ENCODE measurements around the gene CST4.
"Not testable (repeated sequence)": the region's sequence is repeated elsewhere in the genome, so short reads cannot be mapped to it uniquely, and the experiment has no call there.

The CST4 gene, protein sequence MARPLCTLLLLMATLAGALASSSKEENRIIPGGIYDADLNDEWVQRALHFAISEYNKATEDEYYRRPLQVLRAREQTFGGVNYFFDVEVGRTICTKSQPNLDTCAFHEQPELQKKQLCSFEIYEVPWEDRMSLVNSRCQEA

DNA sequence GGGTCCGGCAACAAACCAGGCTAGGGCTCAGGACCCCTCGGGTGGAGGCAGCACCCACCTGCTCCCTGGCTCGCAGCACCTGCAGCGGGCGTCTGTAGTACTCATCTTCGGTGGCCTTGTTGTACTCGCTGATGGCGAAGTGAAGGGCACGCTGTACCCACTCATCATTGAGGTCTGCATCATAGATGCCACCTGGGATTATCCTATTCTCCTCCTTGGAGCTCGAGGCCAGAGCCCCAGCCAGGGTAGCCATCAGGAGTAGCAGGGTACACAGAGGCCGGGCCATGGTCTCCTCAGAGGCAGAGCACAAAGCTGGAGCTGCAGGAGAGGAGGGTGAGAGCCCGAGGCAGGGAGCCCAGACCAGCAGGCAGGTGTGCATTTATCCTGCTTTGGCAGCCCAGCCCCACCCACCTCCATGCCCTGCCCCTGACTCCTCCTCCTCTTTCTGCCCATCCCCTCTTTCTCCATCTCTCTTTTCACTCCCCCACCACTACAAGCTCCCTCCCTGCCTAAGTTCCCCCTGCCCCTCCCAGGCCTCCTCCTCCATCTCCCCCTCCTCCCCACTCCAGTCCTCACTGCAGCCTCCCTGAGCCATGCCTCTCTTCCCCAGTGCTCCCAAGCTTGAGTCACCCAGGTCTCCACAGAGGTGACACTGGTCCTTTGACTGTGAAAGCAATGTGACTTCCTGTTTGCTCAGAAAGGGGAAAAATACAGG, at the start of gene CST4:
CST4 (minus strand) TSS at position 355 of the 715 bp plus-strand sequence; CDS start at position 286, 69 bp downstream.
- DNase-seq (ENCODE audit: low read depth in 2 of 2), result not testable (repeated sequence)

DNA sequence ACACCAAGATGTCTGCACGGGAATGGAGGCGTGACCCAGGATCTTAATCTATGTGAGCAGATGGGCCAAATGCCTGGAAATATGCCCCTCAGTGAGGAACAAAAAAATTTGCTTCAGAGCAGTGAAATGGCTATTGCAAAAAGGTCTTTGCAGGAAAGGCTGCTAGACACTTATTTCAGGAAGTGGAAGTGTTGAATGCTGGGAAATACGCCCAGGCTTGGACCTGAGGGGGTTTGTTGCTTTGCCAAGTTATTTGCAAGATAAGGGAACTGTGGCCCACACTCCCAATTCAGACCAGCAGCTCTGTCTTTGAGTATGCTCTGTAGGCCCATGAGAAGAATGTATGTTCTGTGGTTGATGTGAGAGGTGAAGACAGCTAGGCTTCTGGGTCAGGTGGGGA, 46.6 kb upstream of the CST4 start:
- not testable (repeated sequence) for DNase-seq (ENCODE audit: low read depth in 2 of 2)

DNA sequence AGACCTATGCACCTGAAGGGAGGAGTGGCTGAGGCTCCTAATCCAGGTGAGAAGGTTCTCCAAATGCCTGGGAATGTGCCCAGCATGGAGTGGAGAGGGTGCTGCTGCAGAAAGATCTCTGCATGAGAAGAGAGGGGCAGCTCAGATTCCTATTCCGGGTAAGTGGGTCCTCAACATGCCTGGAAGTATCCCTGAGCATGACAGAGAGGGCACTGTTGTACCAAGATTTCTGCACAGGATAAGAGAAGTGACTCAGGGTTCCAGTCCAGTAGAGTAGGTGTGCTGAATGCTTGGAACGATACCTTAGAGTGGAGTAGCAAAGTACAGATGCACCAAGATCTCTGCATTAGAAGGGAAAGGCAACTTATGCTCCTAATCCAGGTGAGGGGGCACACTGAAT, 46.1 kb upstream of the CST4 start:
- not testable (repeated sequence) for DNase-seq (ENCODE audit: low read depth in 2 of 2)

DNA sequence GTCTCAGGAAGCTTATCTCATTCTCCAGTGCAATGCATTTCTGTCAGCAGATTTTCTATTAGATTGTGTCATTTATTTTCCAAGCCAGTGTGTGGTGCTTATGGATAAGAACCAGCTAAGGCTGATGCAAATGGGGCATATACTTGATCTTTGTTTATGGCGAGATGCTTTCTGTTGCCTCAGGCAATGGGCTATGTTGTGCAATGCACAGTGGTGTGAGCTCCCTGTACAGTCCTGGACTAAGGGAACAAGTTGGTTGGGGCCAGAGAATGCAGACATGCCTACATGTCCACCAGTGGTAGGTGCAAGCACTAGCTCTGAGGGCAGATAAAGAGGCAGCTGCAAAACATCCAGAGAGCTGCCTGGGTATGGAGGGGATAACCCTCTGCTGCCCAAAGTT, 45.6 kb upstream of the CST4 start:
- DNase-seq (ENCODE audit: low read depth in 2 of 2), result not testable (repeated sequence)

DNA sequence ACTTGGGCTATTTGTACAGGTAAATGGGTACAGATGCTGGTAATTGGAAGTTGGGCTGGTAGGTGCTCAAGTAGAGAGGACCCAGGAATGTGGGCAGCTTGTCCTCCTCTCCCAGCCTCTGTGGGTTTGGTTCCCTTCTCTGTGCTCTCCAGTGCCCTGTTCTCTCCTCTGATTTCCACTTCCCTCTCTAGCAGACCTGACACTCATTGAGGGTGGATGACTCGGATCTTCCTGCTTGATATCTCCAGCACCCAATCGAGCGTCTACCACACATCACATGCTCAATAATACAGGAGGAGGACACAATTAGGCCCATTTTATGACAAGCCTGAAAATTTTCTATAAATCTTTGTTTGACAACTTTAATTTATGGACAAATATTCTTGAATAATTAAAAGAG, 38.2 kb upstream of the CST4 start:
- no peak for DNase-seq (ENCODE audit: low read depth in 2 of 2)

DNA sequence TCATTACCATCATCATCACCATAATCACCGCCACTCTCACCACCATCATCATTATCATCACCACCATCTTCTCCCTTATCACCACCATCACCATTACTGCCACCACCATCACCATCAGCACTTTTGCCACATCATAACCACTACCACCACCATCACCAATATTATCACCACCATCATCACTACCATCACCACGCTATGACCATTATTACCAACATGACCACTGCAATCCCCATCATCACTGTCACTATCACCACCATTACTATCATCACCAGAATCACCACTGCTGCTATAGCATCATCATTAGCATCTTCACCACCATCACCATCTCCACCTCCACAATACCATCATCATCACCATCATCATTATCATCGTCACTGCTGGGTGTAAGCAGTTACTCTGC, 36.3 kb upstream of the CST4 start:
- no peak for DNase-seq (ENCODE audit: low read depth in 2 of 2)

DNA sequence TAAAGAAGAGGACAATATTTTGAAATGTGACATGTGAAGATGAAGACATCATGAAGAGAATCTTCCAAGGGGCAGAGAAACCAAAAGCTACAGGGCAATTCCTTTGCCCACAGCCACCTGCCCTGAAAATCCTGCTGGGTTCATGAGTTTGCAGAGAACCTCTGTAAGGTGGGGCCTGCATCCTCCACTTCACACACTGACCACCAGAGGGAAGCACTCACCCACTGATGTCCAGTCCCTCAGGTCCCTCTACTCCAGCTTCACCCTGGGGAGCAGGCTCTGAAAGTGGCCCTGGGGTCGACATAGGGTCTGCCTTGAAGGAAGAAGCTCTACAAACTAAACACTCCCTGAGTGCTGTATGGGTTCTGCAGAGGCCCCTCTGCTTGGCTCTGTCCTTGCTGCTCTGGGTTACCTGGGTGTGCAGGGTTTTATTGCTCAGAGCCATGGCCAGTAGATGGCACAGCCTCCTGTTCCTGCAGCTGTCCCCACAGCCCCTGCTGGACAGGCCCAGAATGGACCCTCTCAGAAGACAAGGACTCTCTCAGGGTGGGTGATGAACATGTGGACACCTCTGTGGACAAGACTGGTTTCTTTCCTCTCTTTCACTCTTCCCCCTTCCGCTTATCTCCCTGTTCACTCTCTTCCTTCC, 34.9 kb upstream of the CST4 start:
- DNase-seq (ENCODE audit: low read depth in 2 of 2), result peak in 1 of 2 experiments; percentile 0

DNA sequence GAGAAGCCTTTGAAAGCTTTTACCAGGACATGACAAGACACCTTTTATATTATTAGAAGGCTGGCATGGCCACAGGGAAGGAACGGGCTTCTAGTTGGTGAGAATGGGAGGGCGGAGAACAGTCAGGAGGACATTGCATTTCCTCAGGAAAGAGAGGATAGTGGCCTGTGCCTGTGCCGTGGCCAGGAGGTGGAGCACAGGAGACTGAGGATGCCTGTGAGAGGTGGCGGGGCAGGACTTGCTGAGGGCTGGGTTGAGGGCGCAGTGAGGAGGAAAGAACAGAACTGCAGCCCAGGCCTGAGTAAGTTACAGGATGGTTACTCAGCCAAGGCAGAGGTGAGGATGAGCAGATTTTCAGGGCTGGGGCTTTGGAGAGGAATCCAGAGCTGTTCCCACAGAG, 34.0 kb upstream of the CST4 start:
- DNase-seq (ENCODE audit: low read depth in 2 of 2), result not testable (repeated sequence)

DNA sequence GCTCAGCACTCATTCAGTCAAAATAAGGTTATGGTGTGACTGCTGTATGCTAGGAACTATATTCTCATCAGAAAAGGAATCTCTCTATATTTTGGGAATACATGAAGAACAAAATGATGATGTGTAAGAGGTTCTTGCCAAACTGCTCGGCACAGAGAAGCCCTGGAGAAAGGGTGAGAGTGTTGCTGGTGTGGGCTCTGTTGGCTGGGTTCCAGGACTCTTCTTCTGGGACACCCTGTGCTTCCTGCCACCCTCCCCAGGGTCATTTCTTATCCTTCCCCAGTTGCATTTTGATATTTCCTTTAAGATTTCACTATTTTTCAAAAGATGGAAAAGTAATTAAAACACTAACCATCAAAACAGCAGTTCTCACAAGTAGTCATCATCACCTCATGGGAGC, 33.1 kb upstream of the CST4 start:
- no peak for DNase-seq (ENCODE audit: low read depth in 2 of 2)

DNA sequence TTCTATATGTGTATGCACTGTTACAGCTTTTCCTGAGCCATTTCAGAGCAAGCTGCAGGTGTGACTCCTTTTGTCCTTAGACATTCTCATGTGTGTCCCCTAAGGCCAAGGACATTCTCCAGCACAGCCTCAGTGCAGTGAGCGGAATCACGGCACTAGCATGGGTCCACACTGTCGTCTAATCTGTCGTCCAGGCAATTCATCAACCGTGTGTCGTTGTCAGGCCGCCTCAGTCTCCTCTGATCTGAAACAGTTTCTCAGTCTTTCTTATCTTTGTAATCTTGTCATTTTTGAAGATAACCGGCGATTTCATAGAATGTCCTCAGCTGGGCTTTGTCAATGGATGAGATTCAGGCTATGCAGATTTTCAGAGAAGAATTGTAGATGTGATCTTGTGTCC, 30.5 kb upstream of the CST4 start:
- not testable (repeated sequence) for DNase-seq (ENCODE audit: low read depth in 2 of 2)

DNA sequence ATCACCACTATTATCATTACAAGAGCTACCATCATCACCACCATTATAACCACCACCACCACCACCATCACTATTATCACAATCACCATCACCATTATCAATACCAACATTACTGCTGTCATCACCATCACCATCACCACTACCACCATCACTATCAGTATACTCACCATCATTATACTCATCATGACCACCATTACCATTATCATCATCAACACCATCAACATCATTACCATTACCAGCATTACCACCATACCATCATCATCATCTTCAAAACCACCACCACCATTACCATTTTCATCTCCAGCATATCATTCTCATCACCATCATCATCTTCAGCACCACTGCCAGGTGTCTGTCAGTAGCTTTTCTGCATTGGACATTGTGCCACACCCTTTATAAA, 22.9 kb upstream of the CST4 start:
- not testable (repeated sequence) for DNase-seq (ENCODE audit: low read depth in 2 of 2)

DNA sequence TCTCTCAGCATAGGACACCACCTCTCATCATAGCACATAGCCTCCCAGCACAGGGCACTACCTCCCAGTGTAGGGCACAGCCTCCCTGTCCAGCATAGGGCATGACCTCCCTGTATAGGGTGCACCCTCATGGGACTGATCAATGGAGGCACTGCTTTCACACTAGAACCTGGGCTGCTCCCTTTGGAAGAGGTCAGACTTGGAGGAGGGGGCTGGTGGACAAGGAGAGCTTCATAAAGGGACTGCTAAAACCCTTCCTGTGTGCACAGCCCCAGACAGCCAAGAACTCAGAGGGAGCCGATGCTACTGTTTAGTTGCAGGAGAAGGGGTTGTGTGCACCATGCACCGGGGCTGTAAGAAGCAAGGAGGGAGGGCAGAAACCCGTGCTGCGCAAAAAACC, 21.9 kb upstream of the CST4 start:
- no peak for DNase-seq (ENCODE audit: low read depth in 2 of 2)

DNA sequence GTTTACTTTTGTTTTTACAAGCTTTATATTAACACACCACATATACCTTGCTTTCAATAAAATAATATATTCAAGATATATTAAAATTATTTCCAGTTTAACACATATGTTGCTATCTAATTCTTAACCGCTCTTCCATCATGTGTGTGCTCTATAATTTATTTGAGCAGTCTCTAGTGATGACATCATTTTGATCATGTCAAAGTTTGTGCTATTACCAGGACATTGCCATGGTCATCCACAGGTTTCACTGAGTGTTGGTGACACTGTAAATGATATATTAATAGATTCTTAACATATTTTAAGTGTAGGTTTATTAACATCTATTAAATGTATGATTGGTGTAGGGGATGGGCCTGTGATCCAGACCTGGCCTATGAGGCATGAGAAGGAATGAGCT, 17.1 kb upstream of the CST4 start:
- DNase-seq (ENCODE audit: low read depth in 2 of 2), result no peak

DNA sequence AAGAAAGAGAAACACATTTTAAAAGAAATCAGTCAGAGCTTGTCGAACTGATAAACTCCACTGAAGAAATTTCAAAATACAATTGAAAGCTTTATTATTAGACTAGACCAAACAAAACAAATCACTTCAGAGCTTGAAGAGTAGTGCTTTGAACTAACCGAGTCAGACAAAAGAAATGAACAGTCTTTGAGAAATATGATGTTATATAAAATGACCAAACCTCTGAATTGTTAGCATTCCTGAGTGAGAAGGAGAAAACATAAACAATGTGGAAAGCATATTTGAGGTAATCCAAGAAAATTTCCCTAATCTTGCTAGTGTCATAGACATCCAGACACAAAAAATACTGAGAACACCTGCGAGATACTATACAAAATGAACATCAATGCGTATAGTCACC, 13.2 kb upstream of the CST4 start:
- DNase-seq (ENCODE audit: low read depth in 2 of 2), result no peak

DNA sequence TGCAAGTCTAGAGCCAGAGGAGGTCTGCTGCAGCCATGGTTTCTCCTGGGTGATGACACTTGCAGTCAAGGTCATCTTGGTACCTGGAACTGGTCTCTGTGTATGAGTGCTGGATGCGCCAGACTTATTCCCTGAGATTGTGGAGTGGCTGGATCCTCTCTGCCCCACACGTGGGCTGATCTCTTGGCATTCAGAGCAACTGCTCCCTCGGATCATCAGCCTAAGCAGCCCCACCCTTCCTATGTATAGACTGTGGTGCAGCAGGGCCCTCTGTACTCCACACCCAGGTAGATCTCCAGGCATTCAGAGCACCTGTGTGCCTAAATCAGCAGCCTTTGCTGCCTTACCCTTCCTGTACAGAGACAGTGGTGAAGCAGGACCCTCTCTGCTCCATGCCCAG, 12.1 kb upstream of the CST4 start:
- no peak for DNase-seq (ENCODE audit: low read depth in 2 of 2)

DNA sequence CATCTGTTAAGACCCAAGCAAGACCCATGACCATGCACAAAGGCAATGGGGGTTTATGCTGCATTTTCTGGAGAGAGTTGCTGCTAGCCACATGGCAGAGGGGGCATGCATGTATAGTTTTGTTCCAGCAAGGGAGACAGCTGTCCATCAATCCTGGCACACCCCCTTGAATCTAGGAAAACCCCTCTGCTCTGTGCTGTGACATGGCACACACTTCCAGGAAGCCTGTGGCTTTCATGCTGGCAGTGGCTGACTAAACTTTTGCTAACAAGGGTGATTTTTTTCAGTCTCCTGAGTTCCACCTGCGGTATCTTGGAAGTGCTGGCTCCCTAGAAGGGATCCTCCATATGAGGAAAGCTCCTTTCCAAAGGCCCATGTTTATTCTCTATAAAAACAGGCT, 9.1 kb upstream of the CST4 start:
- no peak for DNase-seq (ENCODE audit: low read depth in 2 of 2)

DNA sequence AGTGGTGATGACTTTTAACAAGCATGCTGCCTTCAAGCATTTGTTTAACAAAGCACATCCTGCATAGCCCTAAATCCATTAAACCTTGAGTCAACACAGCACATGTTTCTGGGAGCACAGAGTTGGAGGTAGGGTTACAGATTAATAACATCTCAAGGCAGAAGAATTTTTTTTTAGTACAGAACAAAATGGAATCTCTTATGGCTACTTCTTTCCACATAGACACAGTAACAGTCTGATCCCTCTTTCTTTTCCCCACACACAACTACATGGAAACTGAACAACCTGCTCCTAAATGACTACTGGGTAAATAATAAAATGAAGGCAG, 6.2 kb upstream of the CST4 start:
- DNase-seq (ENCODE audit: low read depth in 2 of 2), result not testable (repeated sequence)

DNA sequence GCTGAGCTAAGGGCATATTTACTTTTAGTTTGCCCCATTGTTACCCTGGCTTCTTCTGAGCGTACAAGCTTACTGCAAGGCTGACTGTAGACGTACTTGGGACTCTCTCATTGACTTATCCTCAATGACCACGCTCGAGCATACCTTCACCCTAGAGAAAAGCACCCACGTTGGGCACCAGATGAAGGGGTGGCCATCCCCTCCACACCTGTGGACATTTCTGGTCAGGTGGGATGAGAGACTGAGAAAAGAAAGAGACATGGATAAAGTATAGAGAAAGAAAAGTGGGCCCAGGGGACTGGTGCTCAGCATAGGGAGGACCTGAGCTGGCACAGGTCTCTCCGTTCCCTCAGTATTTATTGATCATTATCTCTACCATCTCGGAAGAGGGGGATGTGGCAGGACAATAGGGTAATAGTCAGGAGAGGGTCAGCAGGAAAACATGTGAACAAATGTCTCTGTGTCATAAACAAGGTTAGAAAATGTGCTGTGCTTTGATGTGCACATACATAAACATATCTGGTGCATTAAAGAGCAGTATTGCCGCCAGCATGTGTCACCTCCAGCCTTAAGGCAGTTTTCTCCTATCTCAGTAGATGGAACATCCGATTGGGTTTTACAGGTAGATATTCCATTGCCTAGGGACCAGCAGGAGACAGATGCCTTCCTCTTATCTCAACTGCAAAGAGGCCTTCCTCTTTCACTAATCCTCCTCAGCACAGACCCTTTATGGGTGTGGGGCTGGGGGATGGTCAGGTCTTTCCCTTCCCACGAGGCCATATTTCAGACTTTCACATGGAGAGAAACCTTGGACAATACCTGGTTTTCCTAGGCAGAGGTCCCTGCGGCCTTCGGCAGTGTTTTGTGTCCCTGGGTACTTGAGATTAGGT, 5.6 kb upstream of the CST4 start:
- DNase-seq (ENCODE audit: low read depth in 2 of 2), result not testable (repeated sequence)

DNA sequence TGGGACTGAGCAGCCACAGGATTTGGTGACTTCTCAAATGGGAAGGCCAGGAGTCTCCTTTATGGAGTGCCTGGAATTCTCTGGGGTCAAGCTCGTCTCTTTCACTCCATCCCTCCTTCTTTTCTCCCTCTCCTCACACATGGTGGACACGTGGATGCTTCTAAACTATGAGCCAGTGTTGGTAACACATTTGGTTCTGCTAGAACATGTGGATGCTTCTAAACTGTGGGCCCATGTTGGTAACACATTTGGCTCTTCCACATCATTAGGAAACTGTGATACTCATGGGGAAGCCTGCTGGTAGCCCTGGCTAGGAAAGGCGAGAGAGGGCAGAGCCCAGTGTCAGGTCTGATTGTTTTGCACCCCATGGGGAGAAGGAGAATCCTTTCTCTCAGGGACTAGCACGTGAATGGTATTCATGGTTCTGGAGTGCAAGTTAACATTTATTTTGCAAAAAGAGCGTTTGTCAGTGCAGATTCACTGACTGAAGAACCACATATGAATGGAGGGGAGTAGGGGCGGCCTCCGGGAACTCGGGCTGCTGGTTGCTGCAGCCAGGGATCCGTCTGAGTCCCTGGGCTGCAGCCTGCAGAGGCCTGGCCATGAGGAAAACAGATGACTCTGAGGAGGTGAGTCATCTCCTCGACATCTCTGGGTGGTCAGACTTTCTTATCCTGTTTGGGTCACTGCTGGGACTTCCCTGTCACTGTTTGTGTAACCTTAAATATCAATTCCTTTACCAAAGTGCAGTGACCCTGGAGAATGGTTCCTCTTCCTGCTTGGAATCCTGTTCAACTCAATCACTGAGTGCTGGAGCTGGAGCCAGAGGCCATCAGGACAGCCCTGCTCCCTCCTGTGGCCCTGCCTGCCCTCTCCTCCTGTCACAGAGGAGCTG, 4.1 kb upstream of the CST4 start:
- peak in 1 of 2 experiments; percentile 3 for DNase-seq (ENCODE audit: low read depth in 2 of 2)

DNA sequence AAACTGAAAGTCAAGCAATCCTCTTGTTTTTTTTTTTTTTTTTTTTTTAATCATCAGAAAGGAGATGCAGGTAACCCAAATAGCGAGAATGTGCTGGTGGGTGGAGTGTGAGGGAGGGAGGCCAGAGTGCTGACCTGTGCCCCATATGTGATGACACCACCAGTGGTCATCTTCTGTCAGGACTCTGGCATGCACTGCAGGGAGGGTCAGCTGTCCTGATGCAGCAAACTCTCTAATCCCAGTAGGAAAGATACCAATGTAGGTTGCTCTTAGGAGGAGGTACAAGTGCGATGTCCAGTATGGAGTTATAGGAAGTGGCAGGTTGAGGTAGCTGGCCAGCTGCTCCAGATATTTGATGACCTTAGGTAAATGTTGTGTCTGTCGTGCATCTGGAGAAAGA, 2.8 kb upstream of the CST4 start:
- no peak for DNase-seq (ENCODE audit: low read depth in 2 of 2)

DNA sequence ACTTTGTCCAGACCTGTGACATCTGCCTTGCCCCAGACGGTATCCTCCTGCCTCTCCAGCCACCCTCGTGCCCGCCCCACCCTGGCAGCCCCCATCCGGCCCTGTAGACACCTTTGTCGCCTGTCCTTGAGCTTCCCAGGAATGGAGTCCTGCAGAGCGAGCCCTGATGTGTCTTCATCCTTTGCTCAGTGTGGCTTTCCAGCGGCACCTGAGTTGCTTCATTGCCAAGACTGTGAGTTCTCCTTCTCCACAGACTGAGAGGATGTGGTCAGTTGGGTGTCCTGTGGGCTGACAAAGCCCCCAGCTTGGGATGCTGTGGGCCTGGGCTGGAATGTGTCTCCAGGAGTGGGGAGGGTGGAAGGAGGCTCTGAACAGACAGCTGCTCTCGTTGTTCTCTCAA, 1.7 kb upstream of the CST4 start:
- no peak for DNase-seq (ENCODE audit: low read depth in 2 of 2)

DNA sequence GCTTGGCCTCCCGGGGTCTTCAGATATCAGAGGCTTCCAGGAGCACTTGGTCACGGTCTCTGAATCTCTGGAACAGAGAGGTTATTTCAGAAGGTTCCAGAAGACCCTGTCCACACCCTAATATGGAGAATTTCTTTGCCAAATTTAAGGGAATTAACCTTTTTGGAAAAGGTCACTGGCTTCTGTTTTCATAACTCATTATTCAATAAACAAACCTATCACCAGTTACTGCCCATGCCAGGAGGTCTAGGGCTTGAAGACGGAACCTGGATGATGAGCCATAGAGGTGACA, 507 bp upstream of the CST4 start:
- no peak for DNase-seq (ENCODE audit: low read depth in 2 of 2)
